HepG2 (cell line): Measurements from ENCODE around the gene KRTAP3-3. TPM values are rescaled to one million over a fixed set of nuclear protein-coding genes. Genes with fewer than 3 reads are reported as not detected.

ENCODE experiments used
- ATAC-seq: fragments of 200-7000 bp; cut with Tn5 transposase; 3 replicates; pipeline ENCODE4 v1.9.1; 2020; ENCODE audit warnings: mild to moderate bottlenecking, moderate library complexity
- BruUV-seq: library from RNA; stranded (reverse); fragments of 400-500 nt; replicated peaks from 2 replicates; lab custom pipeline; 2021; lab: Mats Ljungman, UMichigan
- CTCF ChIA-PET: fragments of 300-600 bp; formaldehyde crosslinking; extraction: SDS; loops from one replicate; lab custom pipeline; 2021; ENCODE audit warnings: low total read pairs, inconsistent platforms, low intra/inter-chr PET ratio; lab: Yijun Ruan, JAX
- POLR2A ChIA-PET: fragments of 350-600 bp; sonication (Branson Sonifier 250); formaldehyde crosslinking; loops from one replicate; lab custom pipeline; 2020; ENCODE audit warnings: antibody characterized with exemption, inconsistent platforms; lab: Yijun Ruan, JAX
- DNase-seq: peaks from one replicate; pipeline ENCODE4 v3.0.0-alpha.2; 2015; ENCODE audit warnings: low spot score
- FAIRE-seq: peaks from 3 replicates; lab custom pipeline; 2011; peaks lifted over from hg19 to GRCh38; lab: Jason Lieb, UNC
- H2AFZ ChIP-seq: one replicate; pipeline ENCODE4 v1.6.1; 2011; ENCODE audit warnings: low read length, inconsistent platforms
- H3K27ac ChIP-seq: fragments of 300-600 bp; 3 replicates; pipeline ENCODE4 v1.8.0; 2011; ENCODE audit warnings: mixed run types, mild to moderate bottlenecking, mixed read lengths, low read length, inconsistent platforms; ENCODE audit not compliant: insufficient read depth; ENCODE audit errors: extremely low read length
- H3K27me3 ChIP-seq, 2 experiments: fragments of 200-600 bp in 1 of 2; 2 replicates in 1 of 2; 3 replicates in 1 of 2; pipeline versions ENCODE4 v1.6.0 to v1.8.0; 2011; ENCODE audit warnings: low read length in 2 of 2, mild to moderate bottlenecking in 2 of 2, moderate library complexity in 2 of 2, inconsistent platforms in 1 of 2; ENCODE audit not compliant: insufficient read depth in 2 of 2, control insufficient read depth in 1 of 2
- H3K36me3 ChIP-seq, 2 experiments: fragments of 200-600 bp in 1 of 2; replicated peaks in 1 of 2; 2 replicates in 1 of 2; 3 replicates in 1 of 2; pipeline versions ENCODE4 v1.5.1 to v1.8.0; 2011; ENCODE audit warnings: low read length in 2 of 2, inconsistent platforms in 1 of 2; ENCODE audit not compliant: insufficient read depth in 2 of 2, control insufficient read depth in 1 of 2
- H3K4me1 ChIP-seq: 2 replicates; pipeline ENCODE4 v1.5.1; 2012; ENCODE audit warnings: low read length, inconsistent platforms; ENCODE audit not compliant: insufficient read depth
- H3K4me2 ChIP-seq: 2 replicates; pipeline ENCODE4 v1.6.0; 2011; ENCODE audit warnings: low read depth, low read length, inconsistent platforms
- H3K4me3 ChIP-seq, 3 experiments: fragments of 200-600 bp in 1 of 3; sonication (generic), shearing (Covaris generic) in 1 of 3; replicated peaks in 1 of 3; 2 replicates each; pipeline ENCODE4 v1.5.1; 2011 to 2016; ENCODE audit warnings: low read length in 3 of 3, inconsistent platforms in 2 of 3, low read depth in 2 of 3, mild to moderate bottlenecking in 2 of 3, control low read depth in 1 of 3, mixed read lengths in 1 of 3; ENCODE audit not compliant: insufficient read depth in 1 of 3
- H3K79me2 ChIP-seq: one replicate; pipeline ENCODE4 v1.6.1; 2011; ENCODE audit warnings: low read length, inconsistent platforms; ENCODE audit not compliant: insufficient read depth
- H3K9ac ChIP-seq: 2 replicates; pipeline ENCODE4 v1.6.0; 2011; ENCODE audit warnings: mild to moderate bottlenecking, low read depth, low read length, inconsistent platforms; ENCODE audit not compliant: insufficient read depth
- H3K9me3 ChIP-seq: 2 replicates; pipeline ENCODE4 v1.5.1; 2012; ENCODE audit warnings: mild to moderate bottlenecking, low read length
- H4K20me1 ChIP-seq: 2 replicates; pipeline ENCODE4 v1.6.0; 2011; ENCODE audit warnings: inconsistent platforms, mild to moderate bottlenecking, low read length, moderate library complexity; ENCODE audit not compliant: insufficient read depth
- AHR ChIP-seq: IDR thresholded peaks from 2 replicates; pipeline ENCODE4 v1.6.1; 2018; ENCODE audit warnings: missing genetic modification reagents, missing compliant biosample characterization
- ARID5B ChIP-seq: IDR thresholded peaks from 2 replicates; pipeline ENCODE4 v1.4.0; 2020; ENCODE audit warnings: mild to moderate bottlenecking, missing genetic modification reagents
- ELF1 ChIP-seq: sonication (generic); formaldehyde crosslinking; IDR thresholded peaks from 2 replicates; pipeline ENCODE4 v1.4.0; 2020; ENCODE audit warnings: missing genetic modification reagents
- HMG20A ChIP-seq: IDR thresholded peaks from 2 replicates; pipeline ENCODE4 v1.6.1; 2016; ENCODE audit warnings: borderline replicate concordance
- HNRNPK ChIP-seq: fragments of 200-400 bp; formaldehyde crosslinking; IDR thresholded peaks from 2 replicates; pipeline ENCODE4 v1.6.1; 2018; ENCODE audit warnings: low read length, low read depth, moderate library complexity, mild to moderate bottlenecking; ENCODE audit not compliant: poor library complexity, severe bottlenecking
- KLF15 ChIP-seq: sonication (generic); formaldehyde crosslinking; IDR thresholded peaks from 2 replicates; pipeline ENCODE4 v1.8.1; 2023; ENCODE audit warnings: borderline replicate concordance, mild to moderate bottlenecking, inconsistent platforms, missing genetic modification reagents, mixed read lengths
- MLLT10 ChIP-seq: sonication (generic); formaldehyde crosslinking; IDR thresholded peaks from 2 replicates; pipeline ENCODE4 v1.4.0; 2020; ENCODE audit warnings: missing genetic modification reagents
- SOX5 ChIP-seq: IDR thresholded peaks from 2 replicates; pipeline ENCODE4 v1.6.1; 2016; ENCODE audit warnings: borderline replicate concordance
- SP4 ChIP-seq: sonication (generic); formaldehyde crosslinking; IDR thresholded peaks from 2 replicates; pipeline ENCODE4 v1.8.1; 2023; ENCODE audit warnings: mild to moderate bottlenecking, missing genetic modification reagents
- TGIF2 ChIP-seq: IDR thresholded peaks from 2 replicates; pipeline ENCODE4 v1.6.1; 2016; ENCODE audit warnings: control low read depth, missing compliant biosample characterization
- ZBTB42 ChIP-seq: sonication (generic); formaldehyde crosslinking; IDR thresholded peaks from 2 replicates; pipeline ENCODE4 v1.5.0; 2020; ENCODE audit warnings: mild to moderate bottlenecking, missing genetic modification reagents
- ZFP36L2 ChIP-seq: sonication (generic); formaldehyde crosslinking; IDR thresholded peaks from 2 replicates; pipeline ENCODE4 v1.4.0; 2020; ENCODE audit warnings: missing genetic modification reagents
- ZNF34 ChIP-seq: sonication (generic); formaldehyde crosslinking; IDR thresholded peaks from 2 replicates; pipeline ENCODE4 v1.4.0; 2020; ENCODE audit warnings: mild to moderate bottlenecking, missing genetic modification reagents, borderline replicate concordance
- ZNF441 ChIP-seq: sonication (generic); formaldehyde crosslinking; IDR thresholded peaks from 2 replicates; pipeline ENCODE4 v1.7.0; 2021; ENCODE audit warnings: missing genetic modification reagents, borderline replicate concordance
- ZNF468 ChIP-seq: sonication (generic); formaldehyde crosslinking; IDR thresholded peaks from 2 replicates; pipeline ENCODE4 v1.8.0; 2022; ENCODE audit warnings: mild to moderate bottlenecking, moderate library complexity, missing genetic modification reagents
- ZNF746 ChIP-seq: sonication (generic); formaldehyde crosslinking; IDR thresholded peaks from 2 replicates; pipeline ENCODE4 v1.8.0; 2022; ENCODE audit warnings: mild to moderate bottlenecking, missing genetic modification reagents
- ZNF761 ChIP-seq: sonication (generic); formaldehyde crosslinking; conservative IDR thresholded peaks from 2 replicates; pipeline ENCODE4 v1.4.0; 2020; ENCODE audit warnings: mild to moderate bottlenecking, missing genetic modification reagents
- ZNF879 ChIP-seq: sonication (generic); formaldehyde crosslinking; IDR thresholded peaks from 2 replicates; pipeline ENCODE4 v1.8.1; 2023; ENCODE audit warnings: missing genetic modification reagents
- WGBS: methylation state at CpG from one replicate; pipeline ENCODE4 v1.1.6; 2017; ENCODE audit warnings: low lambda C conversion rate; 5-methylcytosine and 5-hydroxymethylcytosine counted together
- in situ Hi-C: cut with HindIII; loops from 2 replicates; pipeline ENCODE4 v1.10.0; 2017; ENCODE audit warnings: low pct_unique_long_range_greater_than_20kb; ENCODE audit not compliant: extremely low pct_ligation_motif_present
- intact Hi-C: fragments of 100-400 bp; cut with micrococcal nuclease; formaldehyde crosslinking; loops from one replicate; pipeline ENCODE4 v1.10.0; 2022; ENCODE audit not compliant: unreplicated experiment
- polyA plus RNA-seq, 8 experiments: library from polyadenylated mRNA; depleted of rRNA in 3 of 8; stranded (reverse) in 7 of 8; unstranded in 1 of 8; fragments of >200 nt; fragmentation: Illumina TruSeq in 4 of 8; extraction: Trizol in 4 of 8; gene quantifications; 2 replicates each; pipeline versions ENCODE4 v1.2.1 to v1.2.3, GENCODE V29; 2011 to 2016; ENCODE audit warnings: low read depth in 4 of 8, missing spikeins in 1 of 8, mixed read lengths in 1 of 8; ENCODE audit not compliant: insufficient read depth in 1 of 8
- total RNA-seq, 5 experiments: library from RNA; depleted of rRNA; stranded (reverse); fragments of >200 nt; fragmentation: Illumina TruSeq; extraction: Trizol; gene quantifications; 2 replicates each; pipeline ENCODE4 v1.2.3, GENCODE V29; 2016; ENCODE audit warnings: low read depth in 1 of 5

Gene KRTAP3-3
- total and polyA plus RNA-seq, 2 of the 13 experiments (the other 11 are each of a cell fraction or from before 2014, with no cell fraction given) = not detected

GRCh38 chr17:41013606-41014005 is 19.6 kb upstream of the KRTAP3-3 start (continued):
- TF ChIP-seq ARID5B (no peak), ZFP36L2 (CRISPR knock-in tag) (no peak), HMG20A (CRISPR knock-in tag) (no peak), HNRNPK (no peak), TGIF2 (CRISPR knock-in tag) (no peak), KLF15 (CRISPR knock-in tag) (no peak), SP4 (CRISPR knock-in tag) (no peak), SOX5 (CRISPR knock-in tag) (no peak)
- TF ChIP-seq, all 625 proteins: peak for 0

GRCh38 chr17:41013181-41013580 is 19.2 kb upstream of the KRTAP3-3 start:
- in situ Hi-C loops = no loop called here
- no peak overlapping the region for H3K4me2 ChIP-seq
- H3K9me3 ChIP-seq = no peaks in the 10 kb centered on the region
- no peak for FAIRE-seq
- no peak for DNase-seq
- TF ChIP-seq ZNF468 (CRISPR knock-in tag) (no peak), MLLT10 (CRISPR knock-in tag) (no peak), ZNF34 (CRISPR knock-in tag) (no peak), ELF1 (CRISPR knock-in tag) (no peak), ZNF761 (no peak), ZNF441 (CRISPR knock-in tag) (no peak), ZNF746 (CRISPR knock-in tag) (no peak), ZNF879 (CRISPR knock-in tag) (no peak), AHR (CRISPR knock-in tag) (no peak), ZBTB42 (CRISPR knock-in tag) (no peak)
- TF ChIP-seq, all 625 proteins: peak for 0
- Histone ChIP-seq H4K20me1 (no peaks in the 10 kb centered on the region), H3K79me2 (no peaks in the 10 kb centered on the region), H3K4me1 (peaks cover 64% of the 10 kb centered on the region), H2AFZ (no peak overlapping the region), H3K27ac (no peak overlapping the region), H3K4me3 (no peak overlapping the region), H3K36me3 (no peaks in the 10 kb centered on the region), H3K27me3 (no peaks in the 10 kb centered on the region), H3K9ac (no peak overlapping the region)
- 98% methylated on average over 3 of the region's 3 CpGs for WGBS
- CTCF ChIA-PET = no interaction called here
- no peak for ATAC-seq
- BruUV-seq = no TSS peak
- POLR2A ChIA-PET = interaction anchor here (1.0 kb wide), 1 partner anchor 459 kb away, joined by 3 read pairs; no protein-coding TSS in a partner anchor
- intact Hi-C loops = no loop called here
